Suprapubic skin (tissue), 4 donors: ENCODE data around the gene NUP107. TPM values are rescaled to one million over a fixed set of nuclear protein-coding genes. Genes with fewer than 3 reads are reported as not detected.

Experiments used
- DNase-seq, 2 donors: peaks; one replicate each; pipeline ENCODE4 v3.0.0-alpha.2; 2019; ENCODE audit warnings: low spot score in 2 of 2
- H3K27ac ChIP-seq: fragments of 200-600 bp; sonication (generic); one replicate; pipeline ENCODE4 v1.5.1; 2019
- H3K27me3 ChIP-seq: fragments of 200-600 bp; sonication (generic); one replicate; pipeline ENCODE4 v1.5.1; 2019
- H3K36me3 ChIP-seq: fragments of 200-600 bp; sonication (generic); one replicate; pipeline ENCODE4 v1.5.1; 2019
- H3K4me1 ChIP-seq: fragments of 200-600 bp; sonication (generic); one replicate; pipeline ENCODE4 v1.5.1; 2019
- H3K4me3 ChIP-seq: fragments of 200-600 bp; sonication (generic); one replicate; pipeline ENCODE4 v1.5.1; 2019; ENCODE audit warnings: mild to moderate bottlenecking
- H3K9me3 ChIP-seq: fragments of 200-600 bp; sonication (generic); one replicate; pipeline ENCODE4 v1.5.1; 2019
- CTCF ChIP-seq, 2 donors: fragments of 200-600 bp in 1 of 2; fragments of 450-650 bp in 1 of 2; sonication (generic) in 1 of 2; IDR thresholded peaks; one replicate each; pipeline ENCODE4 v1.5.1; 2016 to 2019; ENCODE audit warnings: antibody characterized with exemption in 2 of 2, mild to moderate bottlenecking in 1 of 2, moderate library complexity in 1 of 2
- EP300 ChIP-seq: sonication (generic); formaldehyde crosslinking; IDR thresholded peaks from one replicate; pipeline ENCODE4 v1.6.1; 2017; ENCODE audit warnings: antibody characterized with exemption
- POLR2A ChIP-seq, 2 donors: fragments of 450-650 bp; IDR thresholded peaks; one replicate each; pipeline ENCODE4 v1.6.1; 2017; ENCODE audit warnings: antibody characterized with exemption in 2 of 2, mild to moderate bottlenecking in 2 of 2, moderate library complexity in 2 of 2
- POLR2AphosphoS5 ChIP-seq, 3 donors: sonication (generic); formaldehyde crosslinking; IDR thresholded peaks; one replicate each; pipeline ENCODE4 v1.6.1; 2017; ENCODE audit warnings: antibody characterized with exemption in 3 of 3
- WGBS: methylation state at CpG from one replicate; pipeline ENCODE4 v1.1.5; 2018; 5-methylcytosine and 5-hydroxymethylcytosine counted together
- total RNA-seq, 4 donors: library from RNA; depleted of rRNA; stranded (reverse); fragments of >200 nt; gene quantifications; one replicate each; pipeline ENCODE4 v1.1.0, GENCODE V29; 2016

Gene NUP107
- total RNA-seq, 4 donors from 2014 or later = 13.3 to 82.7 (median 25.3) TPM

GRCh38 chr12:68646484-68646883 is 40.3 kb upstream of the NUP107 start:
- no peaks in the 10 kb centered on the region for H3K9me3 ChIP-seq
- H3K27me3 ChIP-seq = no peaks in the 10 kb centered on the region
- H3K36me3 ChIP-seq = peaks cover 4% of the 10 kb centered on the region
- DNase-seq = no peak
- H3K4me1 ChIP-seq = peaks cover 15% of the 10 kb centered on the region
- 93% methylated on average over 5 of the region's 5 CpGs for WGBS
- TF ChIP-seq POLR2A (IDR thresholded peaks at IDR 0.05) (no peak), EP300 (no peak), CTCF (IDR thresholded peaks at IDR 0.05) (no peak), POLR2AphosphoS5 (IDR thresholded peaks at IDR 0.05) (no peak)
- no peak overlapping the region for H3K4me3 ChIP-seq
- no peak overlapping the region for H3K27ac ChIP-seq

GRCh38 chr12:68647507-68647906 is 39.3 kb upstream of the NUP107 start:
- Histone ChIP-seq H3K4me1 (peaks cover 6% of the 10 kb centered on the region), H3K27ac (no peak overlapping the region), H3K9me3 (no peaks in the 10 kb centered on the region), H3K4me3 (no peak overlapping the region), H3K36me3 (peaks cover 11% of the 10 kb centered on the region), H3K27me3 (no peaks in the 10 kb centered on the region)
- 91% methylated on average over 1 of the region's 1 CpG for WGBS
- no peak for DNase-seq
- TF ChIP-seq CTCF (IDR thresholded peaks at IDR 0.05) (no peak), POLR2A (IDR thresholded peaks at IDR 0.05) (no peak), EP300 (no peak), POLR2AphosphoS5 (IDR thresholded peaks at IDR 0.05) (no peak)

- Histone ChIP-seq H3K27ac (no peak overlapping the region), H3K27me3 (no peaks in the 10 kb centered on the region), H3K4me3 (no peak overlapping the region), H3K4me1 (peaks cover 6% of the 10 kb centered on the region), H3K9me3 (no peaks in the 10 kb centered on the region), H3K36me3 (peaks cover 18% of the 10 kb centered on the region)
- no peak for DNase-seq
- 85% methylated on average over 3 of the region's 3 CpGs for WGBS
- TF ChIP-seq EP300 = no peak
- TF ChIP-seq POLR2AphosphoS5 (IDR thresholded peaks at IDR 0.05) = no peak
- no peak for TF ChIP-seq POLR2A (IDR thresholded peaks at IDR 0.05)
- no peak for TF ChIP-seq CTCF (IDR thresholded peaks at IDR 0.05)
These were observed 38.6 kb upstream of the NUP107 start for GRCh38 chr12:68648179-68648578.

- H3K27ac ChIP-seq = no peak overlapping the region
- H3K27me3 ChIP-seq = no peaks in the 10 kb centered on the region
- TF ChIP-seq CTCF (IDR thresholded peaks at IDR 0.05) (no peak), POLR2A (IDR thresholded peaks at IDR 0.05) (no peak), POLR2AphosphoS5 (IDR thresholded peaks at IDR 0.05) (no peak), EP300 (no peak)
- 80% methylated on average over 3 of the region's 3 CpGs for WGBS
- no peak overlapping the region for H3K4me3 ChIP-seq
- H3K36me3 ChIP-seq = peaks cover 10% of the 10 kb centered on the region
- DNase-seq = no peak
- H3K4me1 ChIP-seq = no peaks in the 10 kb centered on the region
- no peaks in the 10 kb centered on the region for H3K9me3 ChIP-seq
These were observed 21.7 kb upstream of the NUP107 start for GRCh38 chr12:68665016-68665569.

- no peak overlapping the region for H3K27ac ChIP-seq
- DNase-seq = no peak
- H3K36me3 ChIP-seq = peaks cover 7% of the 10 kb centered on the region
- no peaks in the 10 kb centered on the region for H3K27me3 ChIP-seq
- TF ChIP-seq EP300 (no peak), POLR2A (IDR thresholded peaks at IDR 0.05) (no peak), CTCF (IDR thresholded peaks at IDR 0.05) (no peak), POLR2AphosphoS5 (IDR thresholded peaks at IDR 0.05) (no peak)
- no peaks in the 10 kb centered on the region for H3K4me1 ChIP-seq
- no peak overlapping the region for H3K4me3 ChIP-seq
- WGBS = 79% methylated on average over 1 of the region's 1 CpG
- no peaks in the 10 kb centered on the region for H3K9me3 ChIP-seq
These were observed 19.5 kb upstream of the NUP107 start for GRCh38 chr12:68667291-68667690.
